Measurements from ENCODE around the gene LMCD1. TPM values are rescaled to one million over a fixed set of nuclear protein-coding genes. Genes with fewer than 3 reads are reported as not detected.

The LMCD1 gene
- total and polyA plus RNA-seq, 4 donors = 33.6 to 179 (median 98.4) TPM

- Histone ChIP-seq H3K4me1 (ENCODE audit: control insufficient read depth in 5 of 5, insufficient read depth in 5 of 5, low read length in 5 of 5) (peaks cover 12 to 59% (median 28%) of the 10 kb centered on the region in 5 donors), H3K4me3 (no peak overlapping the region), H3K36me3 (ENCODE audit: control insufficient read depth in 4 of 4, insufficient read depth in 4 of 4, low read length in 4 of 4) (peaks cover 0 to 10% (median 2%) of the 10 kb centered on the region in 4 donors), H3K27me3 (ENCODE audit: control insufficient read depth in 3 of 3, insufficient read depth in 3 of 3, low read length in 2 of 3) (no peaks in the 10 kb centered on the region), H3K27ac (ENCODE audit: low read depth in 1 of 2, low read length in 1 of 2) (peak overlapping the region in 1 of 2 donors; percentile 23), H3K9ac (ENCODE audit: insufficient read depth in 1 of 2, low read length in 2 of 2) (no peak overlapping the region), H3K9me3 (ENCODE audit: control insufficient read depth in 4 of 4, insufficient read depth in 3 of 4, low read length in 3 of 4) (no peaks in the 10 kb centered on the region)
- DNase-seq (no peak), ATAC-seq (ENCODE audit: insufficient read depth, low FRiP score) (no peak)
- WGBS, 2 donors = 64 to 67% methylated on average over 12 of the region's 12 CpGs
- TF ChIP-seq CTCF (IDR thresholded peaks at IDR 0.05; ENCODE audit: control extremely low read depth, extremely low read depth) = no peak
These were observed 28.3 kb downstream of the LMCD1 start for GRCh38 chr3:8529738-8530525.

- H3K27me3 ChIP-seq (ENCODE audit: control insufficient read depth in 3 of 3, insufficient read depth in 3 of 3, low read length in 2 of 3) = no peaks in the 10 kb centered on the region
- no peak for TF ChIP-seq CTCF (IDR thresholded peaks at IDR 0.05; ENCODE audit: control extremely low read depth, extremely low read depth)
- ATAC-seq (ENCODE audit: insufficient read depth, low FRiP score) (no peak), DNase-seq (no peak)
- H3K4me1 ChIP-seq (ENCODE audit: control insufficient read depth in 5 of 5, insufficient read depth in 5 of 5, low read length in 5 of 5) = peaks cover 12 to 59% (median 28%) of the 10 kb centered on the region in 5 donors
- peaks cover 0 to 10% (median 2%) of the 10 kb centered on the region in 4 donors for H3K36me3 ChIP-seq (ENCODE audit: control insufficient read depth in 4 of 4, insufficient read depth in 4 of 4, low read length in 4 of 4)
- 62 to 82% methylated on average over 1 of the region's 1 CpG for WGBS, 2 donors
- H3K9me3 ChIP-seq (ENCODE audit: control insufficient read depth in 4 of 4, insufficient read depth in 3 of 4, low read length in 3 of 4) = no peaks in the 10 kb centered on the region
- peak overlapping the region in 1 of 2 donors; percentile 65 for H3K27ac ChIP-seq (ENCODE audit: low read depth in 1 of 2, low read length in 1 of 2)
- H3K9ac ChIP-seq (ENCODE audit: insufficient read depth in 1 of 2, low read length in 2 of 2) = no peak overlapping the region
- no peak overlapping the region for H3K4me3 ChIP-seq
These were observed 29.0 kb downstream of the LMCD1 start for GRCh38 chr3:8530581-8530980.

DNA sequence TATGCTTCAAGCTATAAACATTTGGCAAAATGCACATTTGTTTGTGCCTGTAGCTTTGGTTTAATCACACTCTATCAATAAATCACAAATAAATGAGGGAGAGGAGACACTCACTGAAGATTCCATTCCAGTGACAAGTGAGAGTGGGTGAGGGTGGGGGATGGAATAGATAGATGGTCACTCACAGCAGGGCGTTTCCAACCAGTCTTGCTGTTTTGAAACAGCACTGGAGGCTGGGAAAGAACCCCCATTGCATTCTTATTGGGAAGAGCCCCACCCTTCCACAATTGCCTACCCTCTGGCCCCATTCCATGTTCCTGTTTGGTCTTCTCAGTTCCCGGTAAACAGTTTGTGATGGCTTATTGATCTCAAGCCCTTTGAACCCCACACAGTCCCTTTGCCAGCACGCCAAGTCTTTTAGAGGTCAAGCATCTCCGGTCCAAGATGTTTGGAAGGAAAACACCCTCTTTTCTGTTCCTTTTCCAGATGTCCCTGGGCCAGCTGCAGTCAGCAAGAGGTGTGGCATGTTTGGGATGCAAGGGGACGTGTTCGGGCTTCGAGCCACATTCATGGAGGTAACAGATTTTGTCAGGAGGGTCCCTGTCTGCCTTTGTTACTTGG, 30.7 kb downstream of the LMCD1 start:
- TF ChIP-seq CTCF (IDR thresholded peaks at IDR 0.05; ENCODE audit: control extremely low read depth, extremely low read depth) = no peak
- ATAC-seq (ENCODE audit: insufficient read depth, low FRiP score) = peak; percentile 55
- peaks cover 12 to 58% (median 24%) of the 10 kb centered on the region in 5 donors for H3K4me1 ChIP-seq (ENCODE audit: control insufficient read depth in 5 of 5, insufficient read depth in 5 of 5, low read length in 5 of 5)

More for the DNA sequence above, 30.7 kb downstream of the LMCD1 start:
- peak overlapping the region in 1 of 2 donors; percentile 75 for H3K27ac ChIP-seq (ENCODE audit: low read depth in 1 of 2, low read length in 1 of 2)
- peak; percentile 86 to 93 (median 92) for DNase-seq
- H3K4me3 ChIP-seq = no peak overlapping the region
- 44 to 60% methylated on average over 7 of the region's 7 CpGs for WGBS, 2 donors
- H3K9me3 ChIP-seq (ENCODE audit: control insufficient read depth in 4 of 4, insufficient read depth in 3 of 4, low read length in 3 of 4) = no peaks in the 10 kb centered on the region
- no peaks in the 10 kb centered on the region for H3K27me3 ChIP-seq (ENCODE audit: control insufficient read depth in 3 of 3, insufficient read depth in 3 of 3, low read length in 2 of 3)
- H3K36me3 ChIP-seq (ENCODE audit: control insufficient read depth in 4 of 4, insufficient read depth in 4 of 4, low read length in 4 of 4) = peaks cover 4 to 16% (median 10%) of the 10 kb centered on the region in 4 donors
- H3K9ac ChIP-seq (ENCODE audit: insufficient read depth in 1 of 2, low read length in 2 of 2) = no peak overlapping the region
